ENCODE data around the gene SKIDA1.

- no peak for TF ChIP-seq CTCF (IDR thresholded peaks at IDR 0.05)
- no peak for TF ChIP-seq POLR2A (IDR thresholded peaks at IDR 0.05)
Measured at GRCh38 chr10:21501731-21502347, 23.6 kb downstream of the SKIDA1 start.
